HEK293T (cell line): ENCODE results near the gene MTHFD1.

ENCODE experiments used
- CTCF ChIA-PET: fragments of 350-600 bp; formaldehyde crosslinking; extraction: SDS; loops from one replicate; lab custom pipeline; 2021; ENCODE audit warnings: antibody characterized with exemption, inconsistent platforms; lab: Yijun Ruan, JAX
- POLR2A ChIA-PET: fragments of 350-600 bp; formaldehyde crosslinking; extraction: SDS; loops from one replicate; lab custom pipeline; 2020; ENCODE audit warnings: antibody characterized with exemption, inconsistent platforms; lab: Yijun Ruan, JAX
- DNase-seq: peaks from one replicate; pipeline ENCODE4 v3.0.0; 2012; ENCODE audit warnings: mixed read lengths; ENCODE audit errors: extremely low spot score
- ARNT ChIP-seq: fragments of 450-650 bp; IDR thresholded peaks from 2 replicates; pipeline ENCODE4 v1.6.1; 2017; ENCODE audit warnings: mild to moderate bottlenecking
- BHLHE40 ChIP-seq: fragments of 450-650 bp; IDR thresholded peaks from 2 replicates; pipeline ENCODE4 v1.6.1; 2016; ENCODE audit warnings: mild to moderate bottlenecking, moderate library complexity, borderline replicate concordance
- CTBP1 ChIP-seq: fragments of 450-650 bp; IDR thresholded peaks from 2 replicates; pipeline ENCODE4 v1.6.1; 2016; ENCODE audit warnings: borderline replicate concordance
- ELF4 ChIP-seq: fragments of 450-650 bp; IDR thresholded peaks from 2 replicates; pipeline ENCODE4 v1.6.1; 2017; ENCODE audit warnings: antibody characterized with exemption
- FOXA1 ChIP-seq: fragments of 450-650 bp; IDR thresholded peaks from 2 replicates; pipeline ENCODE4 v1.6.1; 2016; ENCODE audit warnings: mild to moderate bottlenecking
- FOXK2 ChIP-seq: fragments of 450-650 bp; IDR thresholded peaks from 2 replicates; pipeline ENCODE4 v1.6.1; 2016; ENCODE audit warnings: mild to moderate bottlenecking
- FOXM1 ChIP-seq: fragments of 450-650 bp; IDR thresholded peaks from 2 replicates; pipeline ENCODE4 v1.6.1; 2017; ENCODE audit warnings: mild to moderate bottlenecking, borderline replicate concordance
- HDGF ChIP-seq: fragments of 450-650 bp; IDR thresholded peaks from 2 replicates; pipeline ENCODE4 v1.6.1; 2017; ENCODE audit warnings: antibody characterized with exemption, borderline replicate concordance
- L3MBTL2 ChIP-seq: fragments of 450-650 bp; conservative IDR thresholded peaks from 2 replicates; pipeline ENCODE4 v1.6.1; 2016; ENCODE audit warnings: mild to moderate bottlenecking
- LEF1 ChIP-seq: fragments of 450-650 bp; IDR thresholded peaks from 2 replicates; pipeline ENCODE4 v1.6.1; 2017; ENCODE audit warnings: mild to moderate bottlenecking, borderline replicate concordance
- NFRKB ChIP-seq: fragments of 450-650 bp; IDR thresholded peaks from 2 replicates; pipeline ENCODE4 v1.6.1; 2016; ENCODE audit warnings: mild to moderate bottlenecking, moderate library complexity
- PKNOX1 ChIP-seq: fragments of 450-650 bp; IDR thresholded peaks from 2 replicates; pipeline ENCODE4 v1.6.1; 2016
- SP1 ChIP-seq: fragments of 450-650 bp; IDR thresholded peaks from 2 replicates; pipeline ENCODE4 v1.6.1; 2017
- SUZ12 ChIP-seq: fragments of 450-650 bp; IDR thresholded peaks from 2 replicates; pipeline ENCODE4 v1.6.1; 2016; ENCODE audit warnings: mild to moderate bottlenecking
- TARDBP ChIP-seq: fragments of 450-650 bp; IDR thresholded peaks from 2 replicates; pipeline ENCODE4 v1.6.1; 2016
- ZNF384 ChIP-seq: fragments of 450-650 bp; IDR thresholded peaks from 2 replicates; pipeline ENCODE4 v1.6.1; 2016

The MTHFD1 gene

GRCh38 chr14:64475585-64476273 lies 87.6 kb downstream of the MTHFD1 start:
- no peak for TF ChIP-seq BHLHE40
- no peak for TF ChIP-seq FOXK2
- TF ChIP-seq L3MBTL2, result no peak
- no peak for TF ChIP-seq ELF4
- TF ChIP-seq CTBP1, result no peak
- no peak for TF ChIP-seq SP1
- no peak for TF ChIP-seq ARNT
- no peak for TF ChIP-seq PKNOX1
- no peak for TF ChIP-seq NFRKB
- TF ChIP-seq FOXA1, result no peak
- no peak for TF ChIP-seq FOXM1
- no peak for TF ChIP-seq TARDBP
- TF ChIP-seq HDGF, result no peak
- TF ChIP-seq SUZ12, result no peak
- TF ChIP-seq ZNF384, result no peak
- no peak for TF ChIP-seq LEF1
- ChIA-PET POLR2A (interaction anchor here (0.8 kb wide), 1 partner anchor 30 kb away, joined by 3 read pairs; no protein-coding TSS in a partner anchor), CTCF (interaction anchor here (1.2 kb wide), 1 partner anchor 10 kb away, joined by 4 read pairs; the partner anchor contains the start of gene AKAP5)
- DNase-seq, result no peak

GRCh38 chr14:64476438-64476837 lies 88.3 kb downstream of the MTHFD1 start:
- CTCF ChIA-PET, result interaction anchor here (1.2 kb wide), 1 partner anchor 11 kb away, joined by 4 read pairs; the partner anchor contains the start of gene AKAP5
- TF ChIP-seq PKNOX1 (no peak), FOXA1 (no peak), LEF1 (no peak), L3MBTL2 (no peak), SUZ12 (no peak), ARNT (no peak), FOXM1 (no peak), TARDBP (no peak), SP1 (no peak), FOXK2 (no peak), CTBP1 (no peak), NFRKB (no peak), HDGF (no peak), BHLHE40 (no peak), ELF4 (no peak), ZNF384 (no peak)
- DNase-seq, result no peak
- POLR2A ChIA-PET, result interaction anchor here (0.8 kb wide), 1 partner anchor 29 kb away, joined by 3 read pairs; no protein-coding TSS in a partner anchor

- no peak for TF ChIP-seq L3MBTL2
- no peak for TF ChIP-seq FOXM1
- TF ChIP-seq HDGF, result no peak
- no peak for DNase-seq
- ChIA-PET POLR2A (interaction anchor here (1.2 kb wide), 1 partner anchor 23 kb away, joined by 3 read pairs; no protein-coding TSS in a partner anchor), CTCF (interaction anchor here (0.6 to 1.1 kb wide), 4 partner anchors 18 to 414 kb away, joined by 3 to 4 read pairs (median 3); no protein-coding TSS in a partner anchor)
Observed at GRCh38 chr14:64478634-64479250, 90.6 kb downstream of the MTHFD1 start.

GRCh38 chr14:64488590-64489099 lies 100.5 kb downstream of the MTHFD1 start:
- CTCF ChIA-PET, result no interaction called here
- no peak for DNase-seq
- POLR2A ChIA-PET, result interaction anchor here (1.1 to 1.2 kb wide), 2 partner anchors 8 to 12 kb away, joined by 3 read pairs; no protein-coding TSS in a partner anchor
- TF ChIP-seq FOXM1 (no peak), SUZ12 (no peak), ARNT (no peak), PKNOX1 (no peak), CTBP1 (no peak), HDGF (no peak), SP1 (no peak)

GRCh38 chr14:64491637-64492036 lies 103.5 kb downstream of the MTHFD1 start:
- DNase-seq, result no peak
- TF ChIP-seq TARDBP, result no peak
- POLR2A ChIA-PET, result interaction anchor here (1.0 kb wide), 1 partner anchor 11 kb away, joined by 10 read pairs; no protein-coding TSS in a partner anchor
- CTCF ChIA-PET, result no interaction called here

- TF ChIP-seq SP1 (no peak), FOXM1 (no peak), NFRKB (no peak), FOXK2 (no peak), SUZ12 (no peak), PKNOX1 (no peak), ELF4 (no peak), ARNT (no peak), LEF1 (no peak), TARDBP (no peak), ZNF384 (no peak), L3MBTL2 (no peak), HDGF (no peak), CTBP1 (no peak), BHLHE40 (no peak), FOXA1 (no peak)
- no peak for DNase-seq
- POLR2A ChIA-PET, result interaction anchor here (0.6 to 1.5 kb wide), 2 partner anchors 9 to 11 kb away, joined by 3 read pairs; partner anchors contain the start of gene ZBTB1
- CTCF ChIA-PET, result interaction anchor here (1.0 kb wide), 1 partner anchor 11 kb away, joined by 4 read pairs; no protein-coding TSS in a partner anchor
Observed at GRCh38 chr14:64493455-64493854, 105.3 kb downstream of the MTHFD1 start.
